ENCODE measurements around the gene PCDHA12. TPM values are rescaled to one million over a fixed set of nuclear protein-coding genes. Genes with fewer than 3 reads are reported as not detected.
"Not testable (repeated sequence)": the region's sequence is repeated elsewhere in the genome, so short reads cannot be mapped to it uniquely, and the experiment has no call there.

PCDHA12 gene, protein sequence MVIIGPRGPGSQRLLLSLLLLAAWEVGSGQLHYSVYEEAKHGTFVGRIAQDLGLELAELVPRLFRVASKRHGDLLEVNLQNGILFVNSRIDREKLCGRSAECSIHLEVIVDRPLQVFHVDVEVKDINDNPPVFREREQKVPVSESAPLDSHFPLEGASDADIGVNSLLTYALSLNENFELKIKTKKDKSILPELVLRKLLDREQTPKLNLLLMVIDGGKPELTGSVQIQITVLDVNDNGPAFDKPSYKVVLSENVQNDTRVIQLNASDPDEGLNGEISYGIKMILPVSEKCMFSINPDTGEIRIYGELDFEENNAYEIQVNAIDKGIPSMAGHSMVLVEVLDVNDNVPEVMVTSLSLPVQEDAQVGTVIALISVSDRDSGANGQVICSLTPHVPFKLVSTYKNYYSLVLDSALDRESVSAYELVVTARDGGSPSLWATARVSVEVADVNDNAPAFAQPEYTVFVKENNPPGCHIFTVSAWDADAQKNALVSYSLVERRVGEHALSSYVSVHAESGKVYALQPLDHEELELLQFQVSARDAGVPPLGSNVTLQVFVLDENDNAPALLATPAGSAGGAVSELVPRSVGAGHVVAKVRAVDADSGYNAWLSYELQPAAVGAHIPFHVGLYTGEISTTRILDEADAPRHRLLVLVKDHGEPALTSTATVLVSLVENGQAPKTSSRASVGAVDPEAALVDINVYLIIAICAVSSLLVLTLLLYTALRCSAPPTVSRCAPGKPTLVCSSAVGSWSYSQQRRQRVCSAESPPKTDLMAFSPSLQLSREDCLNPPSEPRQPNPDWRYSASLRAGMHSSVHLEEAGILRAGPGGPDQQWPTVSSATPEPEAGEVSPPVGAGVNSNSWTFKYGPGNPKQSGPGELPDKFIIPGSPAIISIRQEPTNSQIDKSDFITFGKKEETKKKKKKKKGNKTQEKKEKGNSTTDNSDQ
- not detected in 2 replicates for total RNA-seq

DNA sequence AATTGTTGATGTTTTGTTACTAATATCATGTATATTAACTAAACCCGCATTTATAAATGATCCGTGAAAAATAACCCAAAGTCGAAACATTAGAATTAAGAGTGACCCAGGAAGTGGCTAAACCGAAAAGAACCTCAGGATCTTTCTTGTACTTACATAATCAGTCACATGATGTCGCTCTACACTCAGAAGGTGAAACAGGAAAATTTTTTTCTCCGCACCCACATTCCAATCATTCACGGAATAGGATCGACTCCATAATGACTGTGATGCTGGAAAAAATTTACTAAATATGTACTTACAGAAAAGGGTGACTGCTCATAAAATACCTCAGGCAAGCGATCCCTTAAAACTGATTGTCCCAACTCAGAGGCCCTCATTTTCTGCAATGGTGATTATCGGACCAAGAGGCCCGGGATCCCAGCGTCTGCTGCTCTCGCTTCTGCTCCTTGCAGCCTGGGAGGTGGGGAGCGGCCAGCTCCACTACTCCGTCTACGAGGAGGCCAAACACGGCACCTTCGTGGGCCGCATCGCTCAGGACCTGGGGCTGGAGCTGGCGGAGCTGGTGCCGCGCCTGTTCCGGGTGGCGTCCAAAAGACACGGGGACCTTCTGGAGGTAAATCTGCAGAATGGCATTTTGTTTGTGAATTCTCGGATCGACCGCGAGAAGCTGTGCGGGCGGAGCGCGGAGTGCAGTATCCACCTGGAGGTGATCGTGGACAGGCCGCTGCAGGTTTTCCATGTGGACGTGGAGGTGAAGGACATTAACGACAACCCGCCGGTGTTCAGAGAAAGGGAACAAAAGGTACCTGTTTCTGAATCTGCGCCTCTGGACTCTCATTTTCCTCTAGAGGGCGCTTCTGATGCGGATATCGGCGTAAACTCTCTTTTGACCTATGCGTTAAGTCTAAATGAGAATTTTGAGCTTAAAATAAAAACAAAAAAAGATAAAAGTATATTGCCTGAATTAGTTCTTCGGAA, at the start of gene PCDHA12:
PCDHA12 (plus strand) TSS at position 224 of the 981 bp plus-strand sequence; CDS start at position 389, 165 bp downstream.
- Mint-ChIP-seq H3K4me3 (no peak within 1 kb of the TSS), H3K27me3 (ENCODE audit: insufficient read depth) (no peaks in the 10 kb centered on the region), H3K9me3 (peaks cover 28% of the 10 kb centered on the region), H3K36me3 (ENCODE audit: low read depth) (no peaks in the 10 kb centered on the region), H3K4me1 (ENCODE audit: low read depth) (no peaks in the 10 kb centered on the region), H3K27ac (no peak within 1 kb of the TSS)
- intact Hi-C loops (cut with micrococcal nuclease): loop anchor here (5.0 kb wide), 1 partner anchor 43 kb away; the partner anchor contains the start of gene PCDHA7
- DNase-seq (ENCODE audit: low spot score): no peak

DNA sequence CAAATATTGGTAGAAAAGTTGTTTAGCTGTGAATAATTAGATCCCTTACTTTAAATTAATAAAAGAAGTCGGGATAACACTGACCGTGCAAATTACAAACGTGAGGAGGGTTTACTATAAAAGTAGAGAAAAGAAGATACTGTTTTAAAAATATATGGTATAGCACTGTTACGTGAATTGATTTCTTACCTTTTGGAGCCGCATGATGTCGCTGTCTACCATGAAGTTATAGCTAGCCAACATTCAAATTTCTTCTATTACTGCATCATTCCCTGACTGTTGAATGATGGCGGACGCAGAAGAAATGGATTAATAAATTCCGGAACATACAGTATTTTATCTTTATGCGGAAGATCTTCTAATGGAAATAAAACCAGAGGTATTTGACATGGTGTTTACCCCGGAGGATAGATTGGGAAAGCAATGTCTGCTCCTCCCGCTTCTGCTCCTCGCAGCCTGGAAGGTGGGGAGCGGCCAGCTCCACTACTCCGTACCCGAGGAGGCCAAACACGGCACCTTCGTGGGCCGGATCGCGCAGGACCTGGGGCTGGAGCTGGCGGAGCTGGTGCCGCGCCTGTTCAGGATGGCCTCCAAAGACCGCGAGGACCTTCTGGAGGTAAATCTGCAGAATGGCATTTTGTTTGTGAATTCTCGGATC, 47.3 kb upstream of the PCDHA12 start, which contains the start of gene PCDHA6:
PCDHA6 (plus strand) TSS at position 257 of the 658 bp plus-strand sequence; CDS start at position 389, 132 bp downstream.
- no peak within 1 kb of the TSS for H3K4me3 Mint-ChIP-seq
- no peaks in the 10 kb centered on the region for H3K4me1 Mint-ChIP-seq (ENCODE audit: low read depth)
- DNase-seq (ENCODE audit: low spot score): no peak
- H3K9me3 Mint-ChIP-seq: peaks cover 39% of the 10 kb centered on the region
- intact Hi-C loops (cut with micrococcal nuclease): no loop called here
- H3K36me3 Mint-ChIP-seq (ENCODE audit: low read depth): peaks cover 2% of the 10 kb centered on the region
- H3K27me3 Mint-ChIP-seq (ENCODE audit: insufficient read depth): peaks cover 2% of the 10 kb centered on the region
- H3K27ac Mint-ChIP-seq: no peak within 1 kb of the TSS

DNA sequence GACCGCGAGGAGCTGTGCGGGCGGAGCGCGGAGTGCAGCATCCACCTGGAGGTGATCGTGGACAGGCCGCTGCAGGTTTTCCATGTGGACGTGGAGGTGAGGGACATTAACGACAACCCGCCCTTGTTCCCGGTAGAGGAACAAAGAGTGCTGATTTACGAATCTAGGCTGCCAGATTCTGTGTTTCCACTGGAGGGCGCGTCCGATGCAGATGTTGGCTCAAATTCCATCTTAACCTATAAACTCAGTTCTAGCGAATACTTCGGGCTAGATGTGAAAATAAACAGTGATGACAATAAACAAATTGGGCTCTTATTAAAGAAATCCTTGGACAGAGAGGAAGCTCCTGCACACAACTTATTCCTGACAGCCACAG, 46.8 kb upstream of the PCDHA12 start:
- intact Hi-C loops (cut with micrococcal nuclease): no loop called here
- DNase-seq (ENCODE audit: low spot score): no peak
- H3K9me3 Mint-ChIP-seq: peaks cover 43% of the 10 kb centered on the region
- H3K27ac Mint-ChIP-seq: no peak overlapping the region
- peaks cover 2% of the 10 kb centered on the region for H3K36me3 Mint-ChIP-seq (ENCODE audit: low read depth)
- H3K27me3 Mint-ChIP-seq (ENCODE audit: insufficient read depth): peaks cover 2% of the 10 kb centered on the region
- no peaks in the 10 kb centered on the region for H3K4me1 Mint-ChIP-seq (ENCODE audit: low read depth)
- H3K4me3 Mint-ChIP-seq: no peak overlapping the region

DNA sequence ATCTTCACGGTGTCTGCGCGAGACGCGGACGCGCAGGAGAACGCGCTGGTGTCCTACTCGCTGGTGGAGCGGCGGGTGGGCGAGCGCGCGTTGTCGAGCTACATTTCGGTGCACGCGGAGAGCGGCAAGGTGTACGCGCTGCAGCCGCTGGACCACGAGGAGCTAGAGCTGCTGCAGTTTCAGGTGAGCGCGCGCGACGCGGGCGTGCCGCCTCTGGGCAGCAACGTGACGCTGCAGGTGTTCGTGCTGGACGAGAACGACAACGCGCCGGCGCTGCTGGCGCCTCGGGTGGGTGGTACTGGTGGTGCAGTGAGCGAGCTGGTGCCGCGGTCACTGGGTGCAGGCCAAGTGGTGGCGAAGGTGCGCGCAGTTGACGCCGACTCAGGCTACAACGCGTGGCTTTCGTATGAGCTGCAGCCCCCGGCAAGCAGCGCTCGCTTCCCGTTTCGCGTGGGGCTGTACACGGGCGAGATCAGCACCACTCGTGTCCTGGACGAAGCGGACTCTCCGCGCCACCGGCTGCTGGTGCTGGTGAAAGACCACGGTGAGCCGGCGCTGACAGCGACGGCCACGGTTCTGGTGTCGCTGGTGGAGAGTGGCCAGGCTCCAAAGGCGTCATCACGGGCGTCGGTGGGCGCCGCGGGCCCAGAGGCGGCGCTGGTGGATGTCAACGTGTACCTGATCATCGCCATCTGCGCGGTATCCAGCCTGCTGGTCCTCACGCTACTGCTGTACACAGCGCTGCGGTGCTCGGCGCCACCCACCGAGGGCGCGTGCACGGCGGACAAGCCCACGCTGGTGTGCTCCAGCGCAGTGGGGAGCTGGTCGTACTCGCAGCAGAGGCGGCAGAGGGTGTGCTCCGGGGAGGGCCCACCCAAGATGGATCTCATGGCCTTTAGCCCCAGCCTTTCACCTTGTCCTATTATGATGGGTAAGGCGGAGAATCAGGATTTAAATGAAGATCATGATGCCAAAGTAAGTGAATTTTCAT, 45.3 kb upstream of the PCDHA12 start:
- not testable (repeated sequence) for H3K27ac Mint-ChIP-seq
- intact Hi-C loops (cut with micrococcal nuclease): loop anchor here (5.0 kb wide), 1 partner anchor 47 kb away; the partner anchor contains the start of gene PCDHA12

DNA sequence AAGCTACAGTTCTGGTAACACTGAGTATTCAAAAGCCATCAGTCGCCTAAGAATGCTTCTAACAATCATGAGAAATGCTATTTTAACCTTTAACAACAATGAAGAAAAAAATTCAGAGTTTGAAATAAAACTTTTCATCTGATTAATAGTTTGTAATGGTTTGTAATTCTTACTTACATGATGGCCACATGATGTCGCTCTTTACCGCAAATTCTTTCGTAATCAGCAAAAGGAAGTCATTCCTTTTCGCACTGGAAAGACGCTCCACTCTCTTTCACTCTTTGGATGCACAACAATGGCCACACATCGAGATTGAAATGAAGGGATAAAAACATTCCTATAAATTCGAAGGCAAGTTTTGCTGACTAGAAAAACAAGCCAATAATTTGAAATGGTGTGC, 41.1 kb upstream of the PCDHA12 start, which contains the start of gene PCDHA7:
PCDHA7 (plus strand) TSS at position 277 of the 400 bp plus-strand sequence; CDS start at position 392, 115 bp downstream.
- no peak for DNase-seq (ENCODE audit: low spot score)
- no peaks in the 10 kb centered on the region for H3K4me1 Mint-ChIP-seq (ENCODE audit: low read depth)
- no peaks in the 10 kb centered on the region for H3K27me3 Mint-ChIP-seq (ENCODE audit: insufficient read depth)
- intact Hi-C loops (cut with micrococcal nuclease): loop anchor here (5.0 kb wide), 1 partner anchor 43 kb away; the partner anchor contains the start of gene PCDHA12
- H3K27ac Mint-ChIP-seq: no peak within 1 kb of the TSS
- no peaks in the 10 kb centered on the region for H3K36me3 Mint-ChIP-seq (ENCODE audit: low read depth)
- H3K9me3 Mint-ChIP-seq: peaks cover 23% of the 10 kb centered on the region
- H3K4me3 Mint-ChIP-seq: no peak within 1 kb of the TSS

More for the DNA sequence above, 45.3 kb upstream of the PCDHA12 start:
- H3K4me3 Mint-ChIP-seq; H3K4me1 Mint-ChIP-seq (ENCODE audit: low read depth); H3K36me3 Mint-ChIP-seq (ENCODE audit: low read depth); H3K27me3 Mint-ChIP-seq (ENCODE audit: insufficient read depth); DNase-seq (ENCODE audit: low spot score): not testable (repeated sequence)
- peaks cover 43% of the 10 kb centered on the region for H3K9me3 Mint-ChIP-seq

DNA sequence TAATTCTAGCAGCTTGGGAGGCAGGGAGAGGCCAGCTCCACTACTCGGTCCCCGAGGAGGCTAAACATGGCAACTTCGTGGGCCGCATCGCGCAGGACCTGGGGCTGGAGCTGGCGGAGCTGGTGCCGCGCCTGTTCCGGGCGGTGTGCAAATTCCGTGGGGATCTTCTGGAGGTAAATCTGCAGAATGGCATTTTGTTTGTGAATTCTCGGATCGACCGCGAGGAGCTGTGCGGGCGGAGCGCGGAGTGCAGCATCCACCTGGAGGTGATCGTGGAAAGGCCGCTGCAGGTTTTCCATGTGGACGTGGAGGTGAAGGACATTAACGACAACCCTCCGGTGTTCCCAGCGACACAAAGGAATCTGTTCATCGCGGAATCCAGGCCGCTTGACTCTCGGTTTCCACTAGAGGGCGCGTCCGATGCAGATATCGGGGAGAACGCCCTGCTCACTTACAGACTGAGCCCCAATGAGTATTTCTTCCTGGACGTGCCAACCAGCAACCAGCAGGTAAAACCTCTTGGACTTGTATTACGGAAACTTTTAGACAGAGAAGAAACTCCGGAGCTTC, 40.6 kb upstream of the PCDHA12 start:
- H3K9me3 Mint-ChIP-seq: peaks cover 24% of the 10 kb centered on the region
- intact Hi-C loops (cut with micrococcal nuclease): loop anchor here (5.0 kb wide), 1 partner anchor 43 kb away; the partner anchor contains the start of gene PCDHA12
- H3K4me3 Mint-ChIP-seq; H3K27ac Mint-ChIP-seq; H3K27me3 Mint-ChIP-seq (ENCODE audit: insufficient read depth); H3K4me1 Mint-ChIP-seq (ENCODE audit: low read depth); DNase-seq (ENCODE audit: low spot score); H3K36me3 Mint-ChIP-seq (ENCODE audit: low read depth): not testable (repeated sequence)

DNA sequence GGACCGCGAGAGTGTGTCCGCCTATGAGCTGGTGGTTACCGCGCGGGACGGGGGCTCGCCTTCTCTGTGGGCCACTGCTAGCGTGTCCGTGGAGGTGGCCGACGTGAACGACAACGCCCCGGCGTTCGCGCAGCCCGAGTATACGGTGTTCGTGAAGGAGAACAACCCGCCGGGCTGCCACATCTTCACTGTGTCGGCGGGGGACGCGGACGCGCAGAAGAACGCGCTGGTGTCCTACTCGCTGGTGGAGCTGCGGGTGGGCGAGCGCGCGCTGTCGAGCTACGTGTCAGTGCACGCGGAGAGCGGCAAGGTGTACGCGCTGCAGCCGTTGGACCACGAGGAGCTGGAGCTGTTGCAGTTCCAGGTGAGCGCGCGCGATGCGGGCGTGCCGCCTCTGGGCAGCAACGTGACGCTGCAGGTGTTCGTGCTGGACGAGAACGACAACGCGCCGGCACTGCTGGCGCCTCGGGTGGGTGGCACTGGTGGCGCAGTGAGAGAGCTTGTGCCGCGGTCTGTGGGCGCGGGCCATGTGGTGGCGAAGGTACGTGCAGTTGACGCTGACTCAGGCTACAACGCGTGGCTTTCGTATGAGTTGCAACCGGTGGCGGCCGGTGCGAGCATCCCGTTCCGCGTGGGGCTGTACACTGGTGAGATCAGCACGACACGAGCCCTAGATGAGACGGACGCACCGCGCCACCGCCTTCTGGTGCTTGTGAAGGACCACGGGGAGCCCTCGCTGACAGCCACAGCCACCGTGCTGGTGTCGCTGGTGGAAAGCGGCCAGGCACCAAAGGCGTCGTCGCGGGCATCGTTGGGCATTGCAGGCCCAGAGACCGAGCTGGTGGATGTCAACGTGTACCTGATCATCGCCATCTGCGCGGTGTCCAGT, 39.2 kb upstream of the PCDHA12 start:
- intact Hi-C loops (cut with micrococcal nuclease): no loop called here
- Mint-ChIP-seq H3K4me3 (no peak overlapping the region), H3K4me1 (ENCODE audit: low read depth) (no peaks in the 10 kb centered on the region), H3K27me3 (ENCODE audit: insufficient read depth) (no peaks in the 10 kb centered on the region), H3K36me3 (ENCODE audit: low read depth) (no peaks in the 10 kb centered on the region), H3K27ac (no peak overlapping the region), H3K9me3 (peaks cover 29% of the 10 kb centered on the region)
- DNase-seq (ENCODE audit: low spot score): no peak

DNA sequence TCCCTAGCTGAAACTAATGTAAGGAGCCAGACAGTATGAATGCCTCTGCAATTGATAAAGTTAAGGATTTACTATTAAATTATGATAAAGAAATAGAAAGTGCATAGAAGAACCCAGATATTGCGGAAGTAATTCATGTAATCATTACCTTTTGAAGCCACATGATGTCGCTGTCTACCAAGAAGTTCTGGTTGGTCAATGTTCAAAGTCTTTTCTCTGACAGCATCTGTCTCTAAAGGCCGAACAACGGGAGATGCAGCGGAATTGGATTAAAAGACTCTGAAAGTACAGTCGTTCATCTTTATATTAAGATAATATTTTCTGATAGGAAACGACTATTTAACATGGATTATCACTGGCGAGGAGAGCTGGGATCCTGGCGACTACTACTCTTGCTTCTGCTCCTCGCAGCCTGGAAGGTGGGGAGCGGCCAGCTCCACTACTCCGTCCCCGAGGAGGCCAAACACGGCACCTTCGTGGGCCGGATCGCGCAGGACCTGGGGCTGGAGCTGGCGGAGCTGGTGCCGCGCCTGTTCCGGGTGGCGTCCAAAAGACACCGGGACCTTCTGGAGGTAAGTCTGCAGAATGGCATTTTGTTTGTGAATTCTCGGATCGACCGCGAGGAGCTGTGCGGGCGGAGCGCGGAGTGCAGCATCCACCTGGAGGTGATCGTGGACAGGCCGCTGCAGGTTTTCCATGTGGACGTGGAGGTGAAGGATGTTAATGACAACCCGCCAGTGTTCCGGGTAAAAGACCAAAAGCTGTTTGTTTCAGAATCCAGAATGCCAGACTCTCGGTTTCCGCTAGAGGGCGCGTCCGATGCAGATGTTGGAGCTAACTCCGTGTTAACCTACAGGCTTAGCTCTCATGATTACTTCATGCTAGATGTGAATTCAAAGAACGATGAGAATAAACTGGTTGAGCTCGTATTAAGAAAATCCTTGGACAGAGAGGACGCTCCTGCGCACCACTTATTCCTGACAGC, 33.8 kb upstream of the PCDHA12 start, which contains the start of gene PCDHA8:
PCDHA8 (plus strand) TSS at position 210 of the 985 bp plus-strand sequence; CDS start at position 345, 135 bp downstream.
- H3K36me3 Mint-ChIP-seq (ENCODE audit: low read depth): no peaks in the 10 kb centered on the region
- intact Hi-C loops (cut with micrococcal nuclease): loop anchor here (5.0 to 10.0 kb wide), 2 partner anchors 39 to 574 kb away; partner anchors contain the start of genes PCDHA3, PCDHGA10 and PCDHGB7
- no peaks in the 10 kb centered on the region for H3K27me3 Mint-ChIP-seq (ENCODE audit: insufficient read depth)

More for the DNA sequence above, 33.8 kb upstream of the PCDHA12 start, which contains the start of gene PCDHA8:
- Mint-ChIP-seq H3K9me3 (peaks cover 27% of the 10 kb centered on the region), H3K27ac (no peak within 1 kb of the TSS), H3K4me3 (no peak within 1 kb of the TSS), H3K4me1 (ENCODE audit: low read depth) (no peaks in the 10 kb centered on the region)
- DNase-seq (ENCODE audit: low spot score): no peak
